Mucosa of stomach (tissue), 1 donor: ENCODE data around the gene MACROH2A1.

Experiments used
- H3K27me3 ChIP-seq: one replicate; pipeline ENCODE4 v1.7.0; 2013; ENCODE audit warnings: mild to moderate bottlenecking, low read length; ENCODE audit not compliant: control insufficient read depth, insufficient read depth
- H3K36me3 ChIP-seq: one replicate; pipeline ENCODE4 v1.7.0; 2013; ENCODE audit warnings: low read length; ENCODE audit not compliant: control insufficient read depth, insufficient read depth
- H3K4me1 ChIP-seq: one replicate; pipeline ENCODE4 v1.7.0; 2013; ENCODE audit warnings: mild to moderate bottlenecking, low read length; ENCODE audit not compliant: control insufficient read depth, insufficient read depth
- H3K4me3 ChIP-seq: one replicate; pipeline ENCODE4 v1.7.0; 2013; ENCODE audit warnings: low read length
- H3K9ac ChIP-seq: one replicate; pipeline ENCODE4 v1.7.0; 2013; ENCODE audit warnings: mild to moderate bottlenecking, low read length, moderate library complexity
- H3K9me3 ChIP-seq: one replicate; pipeline ENCODE4 v1.7.0; 2013; ENCODE audit warnings: mild to moderate bottlenecking, low read length, moderate library complexity; ENCODE audit not compliant: control insufficient read depth
- donor health status: Pancreatic carcinoma.

Gene MACROH2A1

GRCh38 chr5:135309391-135310327 lies 89.4 kb downstream of the MACROH2A1 start:
- H3K4me3 ChIP-seq: no peak overlapping the region
- H3K4me1 ChIP-seq: peaks cover 3% of the 10 kb centered on the region
- H3K9ac ChIP-seq: no peak overlapping the region
- H3K27me3 ChIP-seq: no peaks in the 10 kb centered on the region
- H3K9me3 ChIP-seq: no peaks in the 10 kb centered on the region
- H3K36me3 ChIP-seq: no peaks in the 10 kb centered on the region

- Histone ChIP-seq H3K4me3 (no peak overlapping the region), H3K4me1 (peaks cover 6% of the 10 kb centered on the region), H3K9ac (no peak overlapping the region), H3K36me3 (no peaks in the 10 kb centered on the region), H3K9me3 (no peaks in the 10 kb centered on the region), H3K27me3 (no peaks in the 10 kb centered on the region)
Measured at GRCh38 chr5:135308752-135309151, 90.3 kb downstream of the MACROH2A1 start.

GRCh38 chr5:135308245-135308644 lies 90.8 kb downstream of the MACROH2A1 start:
- H3K4me1 ChIP-seq: peaks cover 6% of the 10 kb centered on the region
- no peak overlapping the region for H3K4me3 ChIP-seq
- H3K36me3 ChIP-seq: no peaks in the 10 kb centered on the region
- no peak overlapping the region for H3K9ac ChIP-seq
- no peaks in the 10 kb centered on the region for H3K9me3 ChIP-seq
- H3K27me3 ChIP-seq: no peaks in the 10 kb centered on the region

- H3K4me3 ChIP-seq: no peak overlapping the region
- H3K27me3 ChIP-seq: no peaks in the 10 kb centered on the region
- no peaks in the 10 kb centered on the region for H3K36me3 ChIP-seq
- H3K4me1 ChIP-seq: peaks cover 6% of the 10 kb centered on the region
- no peak overlapping the region for H3K9ac ChIP-seq
- no peaks in the 10 kb centered on the region for H3K9me3 ChIP-seq
Measured at GRCh38 chr5:135307143-135307903, 91.7 kb downstream of the MACROH2A1 start.

GRCh38 chr5:135306557-135306956 lies 92.5 kb downstream of the MACROH2A1 start:
- H3K4me3 ChIP-seq: no peak overlapping the region
- no peaks in the 10 kb centered on the region for H3K9me3 ChIP-seq
- H3K9ac ChIP-seq: no peak overlapping the region
- no peaks in the 10 kb centered on the region for H3K27me3 ChIP-seq
- no peaks in the 10 kb centered on the region for H3K36me3 ChIP-seq
- H3K4me1 ChIP-seq: peaks cover 6% of the 10 kb centered on the region

- Histone ChIP-seq H3K27me3 (no peaks in the 10 kb centered on the region), H3K9me3 (no peaks in the 10 kb centered on the region), H3K9ac (no peak overlapping the region), H3K4me3 (no peak overlapping the region), H3K4me1 (peaks cover 6% of the 10 kb centered on the region), H3K36me3 (no peaks in the 10 kb centered on the region)
Measured at GRCh38 chr5:135304352-135305221, 94.4 kb downstream of the MACROH2A1 start.

GRCh38 chr5:135303582-135304173 lies 95.4 kb downstream of the MACROH2A1 start:
- Histone ChIP-seq H3K36me3 (no peaks in the 10 kb centered on the region), H3K9ac (no peak overlapping the region), H3K27me3 (no peaks in the 10 kb centered on the region), H3K4me3 (no peak overlapping the region), H3K9me3 (no peaks in the 10 kb centered on the region), H3K4me1 (peaks cover 6% of the 10 kb centered on the region)

GRCh38 chr5:135296900-135297816 lies 101.9 kb downstream of the MACROH2A1 start:
- Histone ChIP-seq H3K27me3 (no peaks in the 10 kb centered on the region), H3K9me3 (no peaks in the 10 kb centered on the region), H3K4me1 (no peaks in the 10 kb centered on the region), H3K36me3 (no peaks in the 10 kb centered on the region), H3K9ac (no peak overlapping the region), H3K4me3 (no peak overlapping the region)

GRCh38 chr5:135295852-135296251 lies 103.2 kb downstream of the MACROH2A1 start:
- Histone ChIP-seq H3K9me3 (no peaks in the 10 kb centered on the region), H3K9ac (no peak overlapping the region), H3K36me3 (no peaks in the 10 kb centered on the region), H3K4me3 (no peak overlapping the region), H3K27me3 (no peaks in the 10 kb centered on the region), H3K4me1 (no peaks in the 10 kb centered on the region)

- no peak overlapping the region for H3K9ac ChIP-seq
- no peaks in the 10 kb centered on the region for H3K4me1 ChIP-seq
- no peaks in the 10 kb centered on the region for H3K36me3 ChIP-seq
- H3K27me3 ChIP-seq: no peaks in the 10 kb centered on the region
- H3K9me3 ChIP-seq: no peaks in the 10 kb centered on the region
- no peak overlapping the region for H3K4me3 ChIP-seq
Measured at GRCh38 chr5:135294793-135295192, 104.2 kb downstream of the MACROH2A1 start.

GRCh38 chr5:135289651-135290050 lies 109.4 kb downstream of the MACROH2A1 start:
- Histone ChIP-seq H3K9ac (no peak overlapping the region), H3K4me1 (no peaks in the 10 kb centered on the region), H3K36me3 (no peaks in the 10 kb centered on the region), H3K9me3 (no peaks in the 10 kb centered on the region), H3K4me3 (no peak overlapping the region), H3K27me3 (no peaks in the 10 kb centered on the region)
